Measurements from ENCODE around the gene CDH13. TPM values are rescaled to one million over a fixed set of nuclear protein-coding genes. Genes with fewer than 3 reads are reported as not detected.

The CDH13 gene
- total and polyA plus RNA-seq, 9 of the 15 experiments (the other 6 are each of a cell fraction or from before 2014, with no cell fraction given) = 0.03 TPM; not detected in 8

DNA sequence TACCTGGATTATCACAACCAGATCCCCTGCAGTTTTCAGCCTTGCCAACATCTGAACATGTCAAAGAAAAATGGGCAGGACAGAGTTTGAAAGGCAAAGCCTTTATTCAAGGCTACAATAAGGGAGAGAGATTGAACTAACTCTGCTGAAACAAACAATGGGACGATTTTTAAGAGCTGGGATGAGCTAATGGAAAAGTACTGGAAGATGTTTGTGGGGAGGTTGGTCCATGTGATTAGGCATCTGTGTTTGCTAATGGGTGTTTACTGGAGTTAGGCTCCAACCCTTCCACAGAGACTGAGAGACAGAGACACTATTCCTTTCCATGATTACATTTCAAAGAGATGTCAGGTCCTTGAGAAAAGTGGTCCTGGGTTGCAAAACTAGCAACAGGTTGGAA, 1146.0 kb downstream of the CDH13 start (continued):
- TF ChIP-seq, protein P1, sequence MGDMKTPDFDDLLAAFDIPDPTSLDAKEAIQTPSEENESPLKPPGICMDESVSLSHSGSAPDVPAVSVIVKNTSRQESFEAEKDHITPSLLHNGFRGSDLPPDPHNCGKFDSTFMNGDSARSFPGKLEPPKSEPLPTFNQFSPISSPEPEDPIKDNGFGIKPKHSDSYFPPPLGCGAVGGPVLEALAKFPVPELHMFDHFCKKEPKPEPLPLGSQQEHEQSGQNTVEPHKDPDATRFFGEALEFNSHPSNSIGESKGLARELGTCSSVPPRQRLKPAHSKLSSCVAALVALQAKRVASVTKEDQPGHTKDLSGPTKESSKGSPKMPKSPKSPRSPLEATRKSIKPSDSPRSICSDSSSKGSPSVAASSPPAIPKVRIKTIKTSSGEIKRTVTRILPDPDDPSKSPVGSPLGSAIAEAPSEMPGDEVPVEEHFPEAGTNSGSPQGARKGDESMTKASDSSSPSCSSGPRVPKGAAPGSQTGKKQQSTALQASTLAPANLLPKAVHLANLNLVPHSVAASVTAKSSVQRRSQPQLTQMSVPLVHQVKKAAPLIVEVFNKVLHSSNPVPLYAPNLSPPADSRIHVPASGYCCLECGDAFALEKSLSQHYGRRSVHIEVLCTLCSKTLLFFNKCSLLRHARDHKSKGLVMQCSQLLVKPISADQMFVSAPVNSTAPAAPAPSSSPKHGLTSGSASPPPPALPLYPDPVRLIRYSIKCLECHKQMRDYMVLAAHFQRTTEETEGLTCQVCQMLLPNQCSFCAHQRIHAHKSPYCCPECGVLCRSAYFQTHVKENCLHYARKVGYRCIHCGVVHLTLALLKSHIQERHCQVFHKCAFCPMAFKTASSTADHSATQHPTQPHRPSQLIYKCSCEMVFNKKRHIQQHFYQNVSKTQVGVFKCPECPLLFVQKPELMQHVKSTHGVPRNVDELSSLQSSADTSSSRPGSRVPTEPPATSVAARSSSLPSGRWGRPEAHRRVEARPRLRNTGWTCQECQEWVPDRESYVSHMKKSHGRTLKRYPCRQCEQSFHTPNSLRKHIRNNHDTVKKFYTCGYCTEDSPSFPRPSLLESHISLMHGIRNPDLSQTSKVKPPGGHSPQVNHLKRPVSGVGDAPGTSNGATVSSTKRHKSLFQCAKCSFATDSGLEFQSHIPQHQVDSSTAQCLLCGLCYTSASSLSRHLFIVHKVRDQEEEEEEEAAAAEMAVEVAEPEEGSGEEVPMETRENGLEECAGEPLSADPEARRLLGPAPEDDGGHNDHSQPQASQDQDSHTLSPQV (IDR thresholded peaks at IDR 0.05) = no peak
- TF ChIP-seq SNIP1 (IDR thresholded peaks at IDR 0.05; ENCODE audit: low read depth) = no peak
- TF ChIP-seq TSC22D4 (tag; IDR thresholded peaks at IDR 0.05) = no peak
- TF ChIP-seq ZNF77 (CRISPR knock-in tag; IDR thresholded peaks at IDR 0.05) = no peak
- TF ChIP-seq PURB (CRISPR knock-in tag; IDR thresholded peaks at IDR 0.05; ENCODE audit: low read depth) = no peak
- no peak for TF ChIP-seq FUS (optimal IDR thresholded peaks at IDR 0.05; ENCODE audit: low read depth, low read length)
- TF ChIP-seq HCFC1 (IDR thresholded peaks at IDR 0.05; ENCODE audit: low read depth, low read length) = no peak

- Histone ChIP-seq H3K9me3 (replicated peaks; ENCODE audit: control insufficient read depth, insufficient read depth, low read depth, low read length) (no peaks in the 10 kb centered on the region), H2AFZ (ENCODE audit: low read depth, low read length) (no peak overlapping the region), H4K20me1 (replicated peaks; ENCODE audit: control insufficient read depth, insufficient read depth, low read length) (no peaks in the 10 kb centered on the region; the same call in 1 of the 2 replicates), H3K36me3 (ENCODE audit: control insufficient read depth, insufficient read depth, low read length) (no peaks in the 10 kb centered on the region), H3K27me3 (ENCODE audit: control insufficient read depth in 2 of 2, insufficient read depth in 2 of 2, low read length in 2 of 2) (peaks cover 20 to 28% of the 10 kb centered on the region in 2 experiments), H3K27ac (ENCODE audit: extremely low read depth, low read depth, low read length) (no peak overlapping the region), H3K9me1 (ENCODE audit: control insufficient read depth, insufficient read depth, low read length) (no peaks in the 10 kb centered on the region), H3K79me2 (ENCODE audit: control insufficient read depth, insufficient read depth, low read length) (no peaks in the 10 kb centered on the region), H3K4me3 (no peak overlapping the region), H3K4me1 (replicated peaks in 1 of 2; ENCODE audit: control insufficient read depth in 2 of 2, insufficient read depth in 2 of 2, low read length in 2 of 2) (no peaks in the 10 kb centered on the region), H3K4me2 (ENCODE audit: insufficient read depth, low read length) (no peak overlapping the region), H3K9ac (ENCODE audit: insufficient read depth in 1 of 2, low read depth in 2 of 2, low read length in 2 of 2) (no peak overlapping the region)
- CTCF ChIA-PET (ENCODE audit: low intra/inter-chr PET ratio) = no interaction called here
- DNase-seq (ENCODE audit: extremely low read depth in 1 of 4, low spot score in 3 of 4) (no peak), ATAC-seq (no peak), FAIRE-seq (no peak)
- BruUV-seq (replicated peaks) = no TSS peak
- POLR2A ChIA-PET = interaction anchor here (0.6 to 0.8 kb wide), 3 partner anchors 9 to 335 kb away, joined by 3 to 4 read pairs (median 3); no protein-coding TSS in a partner anchor
- 0% methylated on average over 4 of the region's 4 CpGs for WGBS (ENCODE audit: insufficient coverage, low coverage, missing lambda C conversion rate)
- intact Hi-C loops (cut with micrococcal nuclease) (no loop called here), in situ Hi-C loops (cut with MboI) (no loop called here)
- TF ChIP-seq ETV6 (IDR thresholded peaks at IDR 0.05; ENCODE audit: borderline replicate concordance in 1 of 2, low read depth in 2 of 2, low read length in 1 of 2) = no peak
- no peak for TF ChIP-seq ETV6 (CRISPR knock-in tag; IDR thresholded peaks at IDR 0.05; ENCODE audit: borderline replicate concordance)
- TF ChIP-seq FOXK2 (conservative IDR thresholded peaks at IDR 0.05 in 1 of 2, IDR thresholded peaks at IDR 0.05 in 1 of 2; ENCODE audit: low read depth in 2 of 2) = no peak
- no peak for TF ChIP-seq NFE2L1 (tag; IDR thresholded peaks at IDR 0.05; ENCODE audit: borderline replicate concordance, low read depth)
- no peak for TF ChIP-seq ARID3A (IDR thresholded peaks at IDR 0.05; ENCODE audit: borderline replicate concordance, low read depth, low read length)
- no peak for TF ChIP-seq ZNF140 (CRISPR knock-in tag; IDR thresholded peaks at IDR 0.05)
- no peak for TF ChIP-seq POLR2H (tag; IDR thresholded peaks at IDR 0.05; ENCODE audit: low read depth)
- TF ChIP-seq ZNF449 (CRISPR knock-in tag; IDR thresholded peaks at IDR 0.05) = no peak
Measured at GRCh38 chr16:83774066-83774465, 1147.3 kb downstream of the CDH13 start.

All from K562 (cell line).